HUES64 (cell line): ENCODE measurements around the gene FAN1.

Source experiments
- H3K27ac ChIP-seq: 2 replicates; pipeline ENCODE4 v1.7.0; 2013; ENCODE audit warnings: low read depth, low read length, inconsistent platforms
- H3K27me3 ChIP-seq: 2 replicates; pipeline ENCODE4 v1.6.1; 2013; ENCODE audit warnings: mild to moderate bottlenecking, low read length; ENCODE audit not compliant: insufficient read depth
- H3K36me3 ChIP-seq: 2 replicates; pipeline ENCODE4 v1.6.1; 2013; ENCODE audit warnings: mild to moderate bottlenecking, low read length; ENCODE audit not compliant: insufficient read depth
- H3K4me1 ChIP-seq: 2 replicates; pipeline ENCODE4 v1.6.1; 2013; ENCODE audit warnings: mild to moderate bottlenecking, low read length, moderate library complexity; ENCODE audit not compliant: insufficient read depth
- H3K4me3 ChIP-seq: 2 replicates; pipeline ENCODE4 v1.5.1; 2013; ENCODE audit warnings: mild to moderate bottlenecking, low read length, moderate library complexity
- H3K9ac ChIP-seq: 2 replicates; pipeline ENCODE4 v1.6.1; 2013; ENCODE audit warnings: mild to moderate bottlenecking, low read depth, low read length
- H3K9me3 ChIP-seq: 2 replicates; pipeline ENCODE4 v1.6.1; 2013; ENCODE audit warnings: low read depth, low read length; ENCODE audit not compliant: insufficient read depth
- WGBS: fragments of 150-250, 120-280 bp; methylation state at CpG from one replicate; pipeline ENCODE4 v1.1.7; 2013; ENCODE audit warnings: missing lambda C conversion rate; 5-methylcytosine and 5-hydroxymethylcytosine counted together

The FAN1 gene

DNA sequence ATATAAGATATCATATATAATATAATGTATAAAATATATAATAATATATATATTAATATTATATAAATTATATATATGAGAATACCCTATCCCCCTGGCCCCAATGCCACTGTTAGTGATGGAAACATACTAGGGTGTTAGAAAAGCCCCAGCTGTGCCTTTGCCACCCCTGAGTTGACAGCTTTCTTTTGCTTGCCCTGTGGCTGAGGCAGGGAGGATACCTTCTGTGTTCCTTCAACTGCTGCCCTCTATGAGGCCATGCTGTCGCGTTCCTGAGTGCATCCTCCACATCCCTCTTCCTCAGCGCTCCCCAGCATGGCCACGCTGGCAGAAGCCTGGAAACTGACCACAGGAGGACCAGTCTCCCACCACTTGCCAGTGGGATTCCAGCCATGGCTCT lies 26.3 kb downstream of the FAN1 start:
- Histone ChIP-seq H3K4me1 (peaks cover 6% of the 10 kb centered on the region; the same call in 1 of the 2 replicates), H3K9me3 (no peaks in the 10 kb centered on the region), H3K4me3 (no peak overlapping the region), H3K9ac (no peak overlapping the region), H3K36me3 (peaks cover 76% of the 10 kb centered on the region), H3K27me3 (no peaks in the 10 kb centered on the region), H3K27ac (no peak overlapping the region)
- 97% methylated on average over 4 of the region's 4 CpGs for WGBS

DNA sequence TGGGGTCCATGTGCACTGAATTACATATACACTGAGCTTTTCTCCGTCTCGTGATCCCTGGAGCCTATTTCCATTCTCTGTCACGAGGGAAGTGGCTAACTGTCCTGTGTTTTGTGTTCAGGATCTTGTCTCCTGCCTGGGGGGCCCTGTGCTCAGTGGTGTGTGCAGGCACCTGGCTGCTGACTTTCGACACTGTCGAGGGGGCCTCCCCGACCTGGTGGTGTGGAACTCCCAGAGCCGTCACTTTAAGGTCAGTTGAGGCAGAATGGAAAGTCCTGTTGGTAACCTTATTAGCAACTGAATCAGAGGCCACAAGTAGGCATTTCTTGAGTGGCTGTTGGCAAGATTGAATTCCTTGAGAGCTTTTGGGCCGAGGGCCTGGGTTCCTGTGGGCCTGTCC lies 26.7 kb downstream of the FAN1 start:
- H3K9me3 ChIP-seq: no peaks in the 10 kb centered on the region
- no peak overlapping the region for H3K4me3 ChIP-seq
- no peak overlapping the region for H3K27ac ChIP-seq
- H3K9ac ChIP-seq: no peak overlapping the region
- 99% methylated on average over 8 of the region's 8 CpGs for WGBS
- no peaks in the 10 kb centered on the region for H3K27me3 ChIP-seq
- H3K36me3 ChIP-seq: peaks cover 76% of the 10 kb centered on the region
- H3K4me1 ChIP-seq: peaks cover 6% of the 10 kb centered on the region; the same call in 1 of the 2 replicates

DNA sequence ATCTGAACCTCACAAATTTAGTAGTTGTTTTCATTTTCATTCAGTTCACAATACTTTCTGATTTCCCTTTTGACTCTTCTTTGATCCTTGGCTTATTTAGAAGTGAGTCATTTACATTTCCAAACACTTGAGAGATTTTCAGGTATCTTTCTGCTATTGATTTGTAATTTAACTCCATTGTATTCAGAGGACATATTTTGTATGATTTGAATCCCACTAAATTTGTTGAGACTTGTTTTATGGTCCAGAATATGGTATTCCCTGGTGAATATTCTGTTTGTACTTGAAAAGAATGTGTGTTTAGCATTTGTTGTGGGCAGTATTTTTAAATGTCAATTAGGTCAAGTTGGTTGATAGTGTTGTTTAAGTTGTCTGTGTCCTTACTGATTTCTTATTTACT lies 29.6 kb downstream of the FAN1 start:
- Histone ChIP-seq H3K4me3 (no peak overlapping the region), H3K27ac (no peak overlapping the region), H3K4me1 (peaks cover 6% of the 10 kb centered on the region; the same call in 1 of the 2 replicates), H3K9ac (no peak overlapping the region), H3K36me3 (peaks cover 75% of the 10 kb centered on the region), H3K9me3 (no peaks in the 10 kb centered on the region), H3K27me3 (no peaks in the 10 kb centered on the region)

DNA sequence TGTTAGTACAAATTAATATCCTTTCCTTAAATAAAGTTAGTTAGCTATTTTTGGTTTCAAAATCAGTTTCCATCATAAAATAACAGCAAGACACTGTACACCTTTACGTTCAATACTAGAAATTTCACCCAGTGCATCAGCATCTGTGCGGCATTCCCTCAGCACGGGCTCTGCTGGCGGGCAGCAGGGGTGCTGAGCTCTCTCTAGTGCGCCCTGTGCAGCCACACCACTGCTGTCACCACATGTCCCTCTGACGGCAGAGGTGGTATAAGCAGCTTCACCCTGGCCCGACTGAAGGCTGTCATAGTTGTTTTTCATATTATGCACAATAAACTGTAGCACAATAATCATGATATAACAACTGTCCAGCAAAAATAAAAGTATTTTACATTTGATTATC lies 35.4 kb downstream of the FAN1 start:
- WGBS: 95% methylated on average over 7 of the region's 7 CpGs
- Histone ChIP-seq H3K36me3 (peaks cover 96% of the 10 kb centered on the region), H3K27me3 (no peaks in the 10 kb centered on the region), H3K9ac (no peak overlapping the region), H3K4me1 (no peaks in the 10 kb centered on the region), H3K27ac (no peak overlapping the region), H3K9me3 (no peaks in the 10 kb centered on the region), H3K4me3 (no peak overlapping the region)

DNA sequence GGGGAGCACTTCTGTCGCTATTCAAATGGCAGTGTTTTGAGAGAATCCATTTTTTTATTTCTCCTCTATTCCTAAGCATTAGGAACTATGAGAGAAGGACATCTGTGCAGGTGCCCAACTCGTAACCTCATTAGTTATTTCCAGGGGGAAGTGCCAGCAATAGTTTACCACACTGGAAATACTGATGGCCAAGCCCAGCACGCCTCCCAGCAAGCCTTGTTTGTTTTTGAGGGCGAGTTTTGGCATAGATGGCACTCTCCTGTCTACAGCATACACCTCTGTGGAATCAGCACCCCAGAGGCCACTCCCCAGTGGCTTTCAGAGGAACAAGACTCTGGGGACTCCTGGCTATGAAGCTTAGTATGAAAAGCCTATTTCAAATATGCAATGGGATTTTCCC lies 36.6 kb downstream of the FAN1 start:
- no peaks in the 10 kb centered on the region for H3K27me3 ChIP-seq
- H3K9ac ChIP-seq: no peak overlapping the region
- H3K4me3 ChIP-seq: no peak overlapping the region
- H3K9me3 ChIP-seq: no peaks in the 10 kb centered on the region
- H3K27ac ChIP-seq: no peak overlapping the region
- no peaks in the 10 kb centered on the region for H3K4me1 ChIP-seq
- WGBS: 92% methylated on average over 4 of the region's 4 CpGs
- H3K36me3 ChIP-seq: peaks cover 94% of the 10 kb centered on the region

DNA sequence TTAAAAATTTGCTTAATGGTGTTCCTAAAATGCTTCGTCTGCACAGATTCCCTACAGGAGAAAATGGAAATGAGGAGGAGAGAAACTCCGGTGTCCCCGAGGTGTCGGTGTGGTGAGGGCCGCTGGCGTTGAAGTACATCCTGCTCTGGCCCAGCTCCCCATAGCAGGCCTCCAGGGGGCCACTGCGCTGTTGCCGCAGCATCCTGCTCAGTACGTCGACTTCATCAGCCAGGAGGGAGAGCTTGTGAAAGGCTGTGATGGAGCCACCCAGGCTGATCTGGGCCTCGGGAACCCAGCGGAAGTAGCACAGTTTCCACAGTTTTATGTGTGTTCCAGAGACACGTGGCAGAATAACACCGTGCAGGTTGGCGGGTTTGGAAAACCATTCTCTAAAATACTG lies 37.8 kb downstream of the FAN1 start:
- Histone ChIP-seq H3K4me3 (no peak overlapping the region), H3K9ac (no peak overlapping the region), H3K4me1 (no peaks in the 10 kb centered on the region), H3K27ac (no peak overlapping the region), H3K9me3 (no peaks in the 10 kb centered on the region), H3K36me3 (peaks cover 95% of the 10 kb centered on the region), H3K27me3 (no peaks in the 10 kb centered on the region)
- WGBS: 93% methylated on average over 15 of the region's 15 CpGs

DNA sequence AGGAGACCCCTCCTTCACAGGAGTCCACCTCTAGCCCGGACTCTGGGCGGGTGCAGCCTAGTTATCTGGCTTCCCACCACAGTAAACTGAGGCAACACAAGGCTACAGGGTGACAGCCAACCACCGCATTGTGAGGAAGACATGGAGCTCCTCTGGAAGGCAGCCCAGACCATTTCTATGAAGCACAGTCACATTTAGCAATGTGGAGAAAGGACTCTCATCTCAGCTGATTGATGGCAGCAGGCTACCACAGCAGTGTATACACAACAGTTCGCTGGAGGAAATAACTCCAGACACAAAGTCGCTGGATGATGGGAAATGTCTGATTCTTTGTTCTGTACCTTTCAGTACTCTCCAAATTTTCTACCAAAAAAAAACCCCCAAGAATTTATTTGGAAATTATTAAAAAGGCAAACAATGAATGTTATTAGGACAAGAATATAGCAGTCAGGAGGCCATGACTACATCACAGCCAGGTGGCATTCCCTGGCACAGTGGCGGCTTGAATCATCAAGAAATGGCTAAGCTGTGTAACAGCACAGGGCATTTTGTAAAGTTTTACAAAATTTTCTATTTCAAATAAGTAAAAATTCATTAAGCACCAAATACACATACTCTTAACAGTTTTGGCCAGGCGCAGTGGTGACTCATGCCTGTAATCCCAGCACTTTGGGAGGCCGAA lies 40.1 kb downstream of the FAN1 start:
- peaks cover 7% of the 10 kb centered on the region; the same call in 1 of the 2 replicates for H3K4me1 ChIP-seq
- H3K4me3 ChIP-seq: no peak overlapping the region
- no peak overlapping the region for H3K9ac ChIP-seq
- no peak overlapping the region for H3K27ac ChIP-seq
- WGBS: 98% methylated on average over 8 of the region's 8 CpGs
- H3K36me3 ChIP-seq: peaks cover 95% of the 10 kb centered on the region
- no peaks in the 10 kb centered on the region for H3K27me3 ChIP-seq
- H3K9me3 ChIP-seq: no peaks in the 10 kb centered on the region

DNA sequence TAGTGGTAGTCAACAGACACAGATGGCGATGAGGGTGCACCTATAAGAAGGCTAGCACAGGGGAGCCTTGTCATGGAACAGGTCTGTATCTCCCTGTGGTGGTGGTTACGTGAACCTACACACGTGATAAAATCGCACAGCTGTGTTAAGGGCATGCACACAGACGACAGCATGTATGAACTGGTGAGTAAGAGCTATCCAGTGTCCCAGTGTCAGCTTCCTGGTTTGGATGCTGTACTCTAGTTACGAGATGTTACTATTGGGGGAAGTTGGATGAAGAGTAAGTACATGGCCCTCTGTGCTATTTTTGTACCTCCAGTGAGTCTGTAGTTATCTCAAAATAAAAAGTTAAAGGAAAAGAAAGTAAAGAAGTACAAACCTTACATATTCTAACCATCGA lies 49.5 kb downstream of the FAN1 start:
- H3K36me3 ChIP-seq: peaks cover 79% of the 10 kb centered on the region
- no peak overlapping the region for H3K27ac ChIP-seq
- no peaks in the 10 kb centered on the region for H3K27me3 ChIP-seq
- H3K4me3 ChIP-seq: no peak overlapping the region
- H3K4me1 ChIP-seq: peaks cover 6% of the 10 kb centered on the region; the same call in 1 of the 2 replicates
- 93% methylated on average over 6 of the region's 7 CpGs for WGBS
- no peak overlapping the region for H3K9ac ChIP-seq
- peaks cover 8% of the 10 kb centered on the region; the same call in 1 of the 2 replicates for H3K9me3 ChIP-seq

DNA sequence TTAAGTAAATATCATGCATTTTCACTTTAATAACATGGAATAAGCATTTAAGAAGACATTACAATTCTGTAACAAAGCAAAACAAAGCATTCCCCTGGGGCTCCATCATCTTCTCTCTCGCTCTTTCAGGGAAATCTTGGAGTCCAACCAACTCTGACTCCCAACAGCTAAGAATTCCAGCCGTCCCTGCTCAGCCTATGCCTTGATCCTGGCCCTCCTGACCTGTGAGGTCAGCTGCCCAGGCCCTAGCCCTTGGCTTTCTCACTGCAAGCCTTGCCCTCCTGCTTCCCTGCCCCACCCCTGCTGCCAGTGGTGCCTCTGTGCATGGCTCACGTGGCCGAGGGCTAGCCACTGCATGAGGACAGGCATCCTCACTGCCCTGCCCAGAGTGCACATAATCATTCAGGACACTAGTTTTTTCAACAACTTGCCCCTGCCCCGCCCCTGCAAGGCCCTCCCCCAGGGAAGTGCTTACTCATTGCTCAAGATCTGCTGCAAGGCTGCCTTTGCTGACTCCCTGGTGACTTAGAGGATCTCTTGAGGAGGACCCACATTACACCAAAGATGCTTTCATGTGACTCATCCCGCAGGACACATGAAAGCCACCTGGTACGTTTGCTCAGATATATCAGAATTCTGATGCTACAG lies 50.1 kb downstream of the FAN1 start:
- Histone ChIP-seq H3K4me3 (no peak overlapping the region), H3K27me3 (no peaks in the 10 kb centered on the region), H3K9ac (no peak overlapping the region), H3K36me3 (peaks cover 79% of the 10 kb centered on the region), H3K4me1 (peaks cover 6% of the 10 kb centered on the region; the same call in 1 of the 2 replicates), H3K9me3 (peaks cover 8% of the 10 kb centered on the region; the same call in 1 of the 2 replicates), H3K27ac (no peak overlapping the region; the same call in 1 of the 2 replicates)
- 83% methylated on average over 7 of the region's 7 CpGs for WGBS

DNA sequence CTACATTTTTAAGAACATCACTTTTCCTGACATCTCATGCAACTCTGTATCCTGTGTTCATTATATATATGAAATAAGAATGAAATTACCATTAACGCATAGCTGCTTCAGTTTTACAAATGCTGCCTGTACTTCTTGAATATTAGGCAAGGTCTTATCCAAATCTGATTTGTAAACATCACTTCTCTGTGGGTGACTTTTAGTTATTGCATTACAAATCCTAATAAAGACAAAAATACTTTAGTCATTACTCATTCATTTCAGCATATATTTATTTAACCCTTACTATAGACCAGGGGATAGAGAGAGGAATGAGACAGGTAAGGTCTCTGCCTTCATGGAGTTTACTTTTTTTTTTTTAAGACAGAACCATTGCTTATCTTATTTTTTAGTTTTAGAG lies 51.0 kb downstream of the FAN1 start:
- Histone ChIP-seq H3K27ac (no peak overlapping the region), H3K4me1 (peaks cover 6% of the 10 kb centered on the region; the same call in 1 of the 2 replicates), H3K9me3 (peaks cover 1% of the 10 kb centered on the region; the same call in 1 of the 2 replicates), H3K36me3 (peaks cover 76% of the 10 kb centered on the region), H3K4me3 (no peak overlapping the region), H3K9ac (no peak overlapping the region), H3K27me3 (no peaks in the 10 kb centered on the region)
- 100% methylated on average over 1 of the region's 1 CpG for WGBS

DNA sequence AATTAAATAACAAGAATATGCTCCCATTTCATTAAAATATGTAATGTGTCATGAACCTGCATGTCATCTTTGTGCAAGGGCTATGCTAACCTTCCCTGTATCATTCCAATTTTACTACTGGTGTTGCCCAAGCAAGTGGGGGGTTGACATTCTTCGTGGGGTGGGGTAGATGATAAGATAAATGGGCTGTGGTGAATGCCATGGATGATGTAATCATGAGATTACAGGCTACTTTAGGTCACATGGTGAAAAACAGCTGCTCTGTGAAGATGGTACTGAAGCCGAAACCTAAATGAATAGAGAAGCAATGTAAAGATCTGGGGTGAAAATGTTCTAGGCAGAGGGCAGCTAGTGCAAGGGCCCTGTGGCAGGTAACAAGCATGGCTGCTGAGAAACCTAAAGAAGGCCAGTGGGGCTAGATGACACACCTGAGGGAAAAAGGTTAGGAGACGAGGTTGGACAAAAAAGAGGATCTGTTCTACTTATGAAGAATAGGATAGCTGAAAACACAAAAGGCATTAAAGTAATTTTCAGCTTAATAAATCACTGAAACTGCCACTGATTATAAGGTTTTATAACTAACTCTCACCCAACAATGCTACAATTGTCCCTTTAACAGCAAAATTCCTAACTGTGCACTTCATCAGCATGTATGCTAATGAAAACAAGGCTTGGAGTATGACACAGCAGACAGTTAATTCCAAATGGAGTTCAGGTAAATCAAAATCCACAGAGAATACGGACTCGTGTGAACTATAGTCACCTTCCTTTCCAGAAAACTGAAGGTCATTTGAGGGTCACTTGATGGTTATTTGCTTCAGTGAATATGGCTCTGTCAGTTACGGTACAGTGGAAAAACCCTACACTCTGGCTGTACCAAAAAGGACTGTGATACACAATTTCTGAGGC lies 52.8 kb downstream of the FAN1 start:
- Histone ChIP-seq H3K27ac (no peak overlapping the region), H3K4me3 (no peak overlapping the region), H3K4me1 (peaks cover 6% of the 10 kb centered on the region; the same call in 1 of the 2 replicates), H3K9ac (no peak overlapping the region), H3K36me3 (peaks cover 74% of the 10 kb centered on the region), H3K27me3 (no peaks in the 10 kb centered on the region), H3K9me3 (no peaks in the 10 kb centered on the region)
- 94% methylated on average over 6 of the region's 6 CpGs for WGBS
